Prostate gland (tissue), 2 donors: Measurements from ENCODE around the gene TOP1. TPM values are rescaled to one million over a fixed set of nuclear protein-coding genes. Genes with fewer than 3 reads are reported as not detected.

Source experiments
- DNase-seq: peaks from one replicate; pipeline ENCODE4 v3.0.0-alpha.2; 2019; ENCODE audit warnings: low spot score
- H3K27ac ChIP-seq, 2 donors: fragments of 200-600 bp; sonication (generic); 2 replicates each; pipeline ENCODE4 v1.5.1; 2017 to 2019
- H3K27me3 ChIP-seq: fragments of 200-600 bp; sonication (generic); replicated peaks from 2 replicates; pipeline ENCODE4 v1.5.1; 2019; ENCODE audit not compliant: insufficient read depth
- H3K36me3 ChIP-seq, 2 donors: fragments of 200-600 bp; sonication (generic); 1 replicate in 1 of 2; 2 replicates in 1 of 2; pipeline versions ENCODE4 v1.5.1 to v1.8.1; 2017 to 2019
- H3K4me1 ChIP-seq: fragments of 200-600 bp; sonication (generic); replicated peaks from 2 replicates; pipeline ENCODE4 v1.5.1; 2019
- H3K4me3 ChIP-seq, 2 donors: fragments of 200-600 bp; sonication (generic); 2 replicates each; pipeline ENCODE4 v1.5.1; 2017 to 2019
- H3K9me3 ChIP-seq: fragments of 200-600 bp; sonication (generic); 2 replicates; pipeline ENCODE4 v1.5.1; 2017
- POLR2A ChIP-seq: fragments of 450-650 bp; IDR thresholded peaks from one replicate; pipeline ENCODE4 v1.6.1; 2016; ENCODE audit warnings: antibody characterized with exemption, mild to moderate bottlenecking
- POLR2AphosphoS5 ChIP-seq: sonication (generic); formaldehyde crosslinking; IDR thresholded peaks from one replicate; pipeline ENCODE4 v1.6.1; 2017; ENCODE audit warnings: antibody characterized with exemption
- WGBS: methylation state at CpG from one replicate; pipeline ENCODE4 v1.1.5; 2018; 5-methylcytosine and 5-hydroxymethylcytosine counted together
- intact Hi-C: fragments of 100-400 bp; cut with DNase I; formaldehyde crosslinking; loops from one replicate; pipeline ENCODE4 v1.14.2; 2022
- total RNA-seq, 2 donors: library from RNA; depleted of rRNA; stranded (reverse); fragments of >200 nt; gene quantifications; one replicate each; pipeline ENCODE4 v1.1.0, GENCODE V29; 2016
- TF ChIP-seq, protein P1 (sequence below), 4 experiments: fragments of 200-600 bp in 2 of 4; fragments of 450-650 bp in 2 of 4; sonication (generic) in 2 of 4; IDR thresholded peaks; 1 replicate in 3 of 4; 2 replicates in 1 of 4; pipeline ENCODE4 v1.5.1; 2016 to 2019; ENCODE audit warnings: antibody characterized with exemption in 4 of 4, mild to moderate bottlenecking in 2 of 4, moderate library complexity in 2 of 4

TOP1 gene
- total RNA-seq, 2 donors from 2014 or later, result 32.3 to 36.9 TPM

DNA sequence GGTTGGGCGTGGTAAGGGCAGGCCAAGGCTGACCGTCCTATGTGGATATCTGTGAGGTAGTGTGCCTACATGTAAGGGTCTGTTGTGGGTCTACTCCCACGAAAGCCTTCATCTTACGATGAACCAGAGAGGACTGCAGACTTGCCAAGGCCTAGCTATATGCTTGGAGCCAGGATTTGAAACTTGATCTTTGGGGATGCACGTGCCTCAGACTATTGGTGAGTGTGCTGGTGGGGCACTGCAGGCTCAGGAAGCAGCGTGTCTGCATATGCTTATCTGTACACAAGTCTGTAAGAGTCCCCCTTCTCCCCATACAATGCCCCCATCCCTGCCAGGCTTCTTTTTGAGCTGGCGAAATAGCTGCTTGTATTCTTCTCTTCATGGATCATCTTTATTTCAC is 126.6 kb downstream of the TOP1 start:
- Histone ChIP-seq H3K9me3 (no peaks in the 10 kb centered on the region), H3K27ac (no peak overlapping the region), H3K36me3 (no peaks in the 10 kb centered on the region), H3K4me1 (peaks cover 5% of the 10 kb centered on the region), H3K27me3 (no peaks in the 10 kb centered on the region), H3K4me3 (no peak overlapping the region)
- intact Hi-C loops, result no loop called here
- TF ChIP-seq POLR2AphosphoS5, result no peak
- no peak for TF ChIP-seq POLR2A
- TF ChIP-seq, protein P1, sequence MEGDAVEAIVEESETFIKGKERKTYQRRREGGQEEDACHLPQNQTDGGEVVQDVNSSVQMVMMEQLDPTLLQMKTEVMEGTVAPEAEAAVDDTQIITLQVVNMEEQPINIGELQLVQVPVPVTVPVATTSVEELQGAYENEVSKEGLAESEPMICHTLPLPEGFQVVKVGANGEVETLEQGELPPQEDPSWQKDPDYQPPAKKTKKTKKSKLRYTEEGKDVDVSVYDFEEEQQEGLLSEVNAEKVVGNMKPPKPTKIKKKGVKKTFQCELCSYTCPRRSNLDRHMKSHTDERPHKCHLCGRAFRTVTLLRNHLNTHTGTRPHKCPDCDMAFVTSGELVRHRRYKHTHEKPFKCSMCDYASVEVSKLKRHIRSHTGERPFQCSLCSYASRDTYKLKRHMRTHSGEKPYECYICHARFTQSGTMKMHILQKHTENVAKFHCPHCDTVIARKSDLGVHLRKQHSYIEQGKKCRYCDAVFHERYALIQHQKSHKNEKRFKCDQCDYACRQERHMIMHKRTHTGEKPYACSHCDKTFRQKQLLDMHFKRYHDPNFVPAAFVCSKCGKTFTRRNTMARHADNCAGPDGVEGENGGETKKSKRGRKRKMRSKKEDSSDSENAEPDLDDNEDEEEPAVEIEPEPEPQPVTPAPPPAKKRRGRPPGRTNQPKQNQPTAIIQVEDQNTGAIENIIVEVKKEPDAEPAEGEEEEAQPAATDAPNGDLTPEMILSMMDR (IDR thresholded peaks at IDR 0.05), result no peak
- WGBS, result 53% methylated on average over 7 of the region's 7 CpGs
- DNase-seq, result no peak

DNA sequence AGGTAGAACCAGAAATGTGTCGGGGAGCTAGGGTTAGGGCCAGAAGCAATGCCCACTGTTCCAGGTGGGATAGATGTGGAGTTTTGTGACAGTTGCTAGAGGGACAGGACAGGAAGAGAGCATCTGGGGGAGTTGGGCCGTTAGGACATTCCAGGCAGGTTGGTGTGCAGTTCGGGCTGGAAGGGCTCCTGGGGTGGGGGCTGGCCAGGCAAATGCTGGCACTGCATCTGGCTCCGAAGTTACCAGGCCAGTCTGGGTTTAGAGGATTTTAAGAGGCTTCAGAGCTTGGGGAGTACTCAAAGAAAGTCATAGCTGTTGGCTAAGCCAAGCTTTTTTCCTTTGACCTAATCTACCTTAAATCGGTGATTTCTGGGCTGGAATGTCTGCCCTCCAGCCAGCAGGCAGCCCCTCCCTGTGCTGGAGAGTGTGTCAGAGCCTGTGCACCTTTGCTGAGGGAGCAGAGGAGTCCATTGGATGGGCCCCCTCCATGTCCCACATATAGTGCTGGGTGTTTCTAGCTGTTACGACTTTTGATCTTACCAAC is 129.5 kb downstream of the TOP1 start:
- WGBS, result 51% methylated on average over 6 of the region's 6 CpGs

DNA sequence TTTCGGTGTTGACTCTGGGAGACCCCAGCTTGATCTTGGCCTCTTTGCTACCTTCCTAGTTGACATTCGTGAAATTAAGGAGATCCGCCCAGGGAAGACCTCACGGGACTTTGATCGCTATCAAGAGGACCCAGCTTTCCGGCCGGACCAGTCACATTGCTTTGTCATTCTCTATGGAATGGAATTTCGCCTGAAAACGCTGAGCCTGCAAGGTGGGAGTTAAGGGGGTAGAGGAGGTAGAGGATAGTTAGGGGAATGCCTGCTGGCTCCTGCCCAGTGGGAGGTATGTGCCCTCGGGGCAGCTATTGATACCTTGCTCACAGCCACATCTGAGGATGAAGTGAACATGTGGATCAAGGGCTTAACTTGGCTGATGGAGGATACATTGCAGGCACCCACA is 130.9 kb downstream of the TOP1 start:
- H3K27me3 ChIP-seq, result no peaks in the 10 kb centered on the region
- H3K9me3 ChIP-seq, result no peaks in the 10 kb centered on the region
- TF ChIP-seq, protein P1 (IDR thresholded peaks at IDR 0.05), result no peak
- TF ChIP-seq POLR2A (no peak), POLR2AphosphoS5 (no peak)
- H3K27ac ChIP-seq, result no peak overlapping the region
- peaks cover 0 to 6% of the 10 kb centered on the region in 2 donors for H3K36me3 ChIP-seq
- WGBS, result 55% methylated on average over 10 of the region's 10 CpGs
- H3K4me1 ChIP-seq, result peaks cover 5% of the 10 kb centered on the region
- intact Hi-C loops, result no loop called here
- no peak for DNase-seq
- H3K4me3 ChIP-seq, result no peak overlapping the region

More for the DNA sequence above, 129.5 kb downstream of the TOP1 start:
- H3K27me3 ChIP-seq, result no peaks in the 10 kb centered on the region
- peaks cover 5% of the 10 kb centered on the region for H3K4me1 ChIP-seq
- H3K4me3 ChIP-seq, result no peak overlapping the region
- intact Hi-C loops, result no loop called here
- H3K9me3 ChIP-seq, result no peaks in the 10 kb centered on the region
- DNase-seq, result no peak
- no peaks in the 10 kb centered on the region for H3K36me3 ChIP-seq
- no peak overlapping the region for H3K27ac ChIP-seq
- TF ChIP-seq POLR2AphosphoS5 (no peak), POLR2A (no peak)
- TF ChIP-seq, protein P1 (IDR thresholded peaks at IDR 0.05), result no peak

DNA sequence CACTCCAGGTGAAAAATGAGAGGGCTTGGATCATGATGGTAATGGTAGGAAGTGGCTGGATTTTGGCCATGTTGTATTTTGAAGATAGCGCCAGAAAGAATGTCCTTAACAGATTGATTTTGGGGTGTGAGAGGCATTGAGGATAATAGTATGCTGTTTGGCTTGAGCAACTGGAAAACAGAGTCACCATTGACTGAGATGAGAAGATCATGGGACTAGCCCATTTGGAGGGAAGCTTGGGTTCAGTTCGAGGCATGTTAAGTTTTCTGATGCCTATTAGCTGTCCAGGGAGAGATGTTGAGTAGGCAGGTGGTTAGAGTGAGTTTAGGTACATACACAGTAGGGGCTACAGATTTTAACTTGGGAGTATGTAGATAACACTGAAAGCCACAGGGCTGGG is 132.1 kb downstream of the TOP1 start:
- Histone ChIP-seq H3K4me1 (peaks cover 5% of the 10 kb centered on the region), H3K9me3 (no peaks in the 10 kb centered on the region), H3K36me3 (peaks cover 11 to 17% of the 10 kb centered on the region in 2 donors), H3K27me3 (no peaks in the 10 kb centered on the region), H3K4me3 (no peak overlapping the region), H3K27ac (no peak overlapping the region)
- intact Hi-C loops, result no loop called here
- WGBS, result 91% methylated on average over 2 of the region's 2 CpGs
- DNase-seq, result no peak
- no peak for TF ChIP-seq POLR2A
- TF ChIP-seq, protein P1 (IDR thresholded peaks at IDR 0.05), result no peak
- no peak for TF ChIP-seq POLR2AphosphoS5

DNA sequence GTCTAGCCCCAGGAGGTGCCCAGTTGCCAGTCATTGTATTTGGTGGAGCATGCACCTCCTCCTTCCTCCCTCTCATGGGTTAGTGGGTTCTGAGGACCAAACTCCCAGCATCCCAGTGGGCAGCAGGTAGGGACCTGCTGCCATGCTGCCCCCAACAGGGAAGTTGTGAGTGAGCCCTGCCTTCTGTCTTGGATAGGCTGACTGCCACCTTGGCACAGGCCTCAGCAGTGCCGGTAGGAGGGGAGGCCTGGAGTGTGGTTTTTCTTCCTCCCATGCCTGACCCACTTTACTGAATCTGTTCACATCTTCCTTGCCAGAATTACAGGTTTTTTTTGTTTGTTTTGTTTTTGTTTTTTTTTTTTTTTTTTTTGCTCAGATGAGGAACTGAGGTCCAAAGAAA is 133.3 kb downstream of the TOP1 start:
- Histone ChIP-seq H3K27me3 (no peaks in the 10 kb centered on the region), H3K4me1 (no peaks in the 10 kb centered on the region), H3K9me3 (no peaks in the 10 kb centered on the region), H3K27ac (no peak overlapping the region), H3K36me3 (peaks cover 22 to 28% of the 10 kb centered on the region in 2 donors), H3K4me3 (no peak overlapping the region)
- TF ChIP-seq POLR2A (no peak), POLR2AphosphoS5 (no peak)
- TF ChIP-seq, protein P1 (IDR thresholded peaks at IDR 0.05), result no peak
- intact Hi-C loops, result no loop called here
- WGBS, result 0% methylated on average over 1 of the region's 1 CpG
- DNase-seq, result no peak
